ENCODE results near the gene VRK3.
A peak's percentile ranks its signal among the peaks of the same experiment; 100 is the strongest.

VRK3 gene

GRCh38 chr19:49988007-49988406, 37.2 kb downstream of the VRK3 start:
- Histone ChIP-seq H4K20me1 (ENCODE audit: insufficient read depth, low read length) (peaks cover 56% of the 10 kb centered on the region), H3K79me2 (ENCODE audit: insufficient read depth, low read length) (no peaks in the 10 kb centered on the region), H3K4me1 (ENCODE audit: insufficient read depth, low read length) (no peaks in the 10 kb centered on the region), H3K36me3 (ENCODE audit: insufficient read depth, low read length) (peaks cover 62% of the 10 kb centered on the region), H2AFZ (ENCODE audit: low read depth, low read length) (no peak overlapping the region), H3K27me3 (ENCODE audit: insufficient read depth, low read length, poor library complexity) (no peaks in the 10 kb centered on the region), H3K27ac (ENCODE audit: low read length) (no peak overlapping the region), H3K4me2 (ENCODE audit: insufficient read depth, low read length) (no peak overlapping the region), H3K4me3 (ENCODE audit: low read depth in 1 of 2, low read length in 2 of 2) (no peak overlapping the region), H3K9me3 (ENCODE audit: insufficient read depth, low read length, severe bottlenecking) (no peaks in the 10 kb centered on the region), H3K9ac (ENCODE audit: low read depth, low read length) (no peak overlapping the region)
- DNase-seq = no peak
- no peak for ATAC-seq (ENCODE audit: insufficient read depth, low read depth)
- TF ChIP-seq CTCF (IDR thresholded peaks at IDR 0.05; ENCODE audit: borderline replicate concordance, extremely low read depth, low read length, poor library complexity, severe bottlenecking) (no peak), EZH2 (IDR thresholded peaks at IDR 0.05; ENCODE audit: borderline replicate concordance, low read depth, low read length, severe bottlenecking) (no peak)

- no peak overlapping the region for H3K27ac ChIP-seq (ENCODE audit: low read length)
- no peak overlapping the region for H3K4me2 ChIP-seq (ENCODE audit: insufficient read depth, low read length)
- peak; percentile 25 for TF ChIP-seq CTCF (IDR thresholded peaks at IDR 0.05; ENCODE audit: borderline replicate concordance, extremely low read depth, low read length, poor library complexity, severe bottlenecking)
- no peak for TF ChIP-seq EZH2 (IDR thresholded peaks at IDR 0.05; ENCODE audit: borderline replicate concordance, low read depth, low read length, severe bottlenecking)
- H4K20me1 ChIP-seq (ENCODE audit: insufficient read depth, low read length) = peaks cover 56% of the 10 kb centered on the region
- H3K4me1 ChIP-seq (ENCODE audit: insufficient read depth, low read length) = no peaks in the 10 kb centered on the region
- no peak overlapping the region for H3K4me3 ChIP-seq (ENCODE audit: low read depth in 1 of 2, low read length in 2 of 2)
- no peaks in the 10 kb centered on the region for H3K27me3 ChIP-seq (ENCODE audit: insufficient read depth, low read length, poor library complexity)
- H3K79me2 ChIP-seq (ENCODE audit: insufficient read depth, low read length) = no peaks in the 10 kb centered on the region
- no peak overlapping the region for H3K9ac ChIP-seq (ENCODE audit: low read depth, low read length)
- H2AFZ ChIP-seq (ENCODE audit: low read depth, low read length) = no peak overlapping the region
- H3K36me3 ChIP-seq (ENCODE audit: insufficient read depth, low read length) = peaks cover 59% of the 10 kb centered on the region
- no peaks in the 10 kb centered on the region for H3K9me3 ChIP-seq (ENCODE audit: insufficient read depth, low read length, severe bottlenecking)
- peak; percentile 99 for DNase-seq
- ATAC-seq (ENCODE audit: insufficient read depth, low read depth) = peak; percentile 95
Measured at GRCh38 chr19:49987159-49987698, 37.9 kb downstream of the VRK3 start.

- no peak overlapping the region for H3K9ac ChIP-seq (ENCODE audit: low read depth, low read length)
- no peaks in the 10 kb centered on the region for H3K9me3 ChIP-seq (ENCODE audit: insufficient read depth, low read length, severe bottlenecking)
- no peak for ATAC-seq (ENCODE audit: insufficient read depth, low read depth)
- H3K27ac ChIP-seq (ENCODE audit: low read length) = no peak overlapping the region
- no peaks in the 10 kb centered on the region for H3K79me2 ChIP-seq (ENCODE audit: insufficient read depth, low read length)
- H3K36me3 ChIP-seq (ENCODE audit: insufficient read depth, low read length) = peaks cover 58% of the 10 kb centered on the region
- DNase-seq = no peak
- H3K4me1 ChIP-seq (ENCODE audit: insufficient read depth, low read length) = no peaks in the 10 kb centered on the region
- no peak overlapping the region for H3K4me3 ChIP-seq (ENCODE audit: low read depth in 1 of 2, low read length in 2 of 2)
- no peak overlapping the region for H3K4me2 ChIP-seq (ENCODE audit: insufficient read depth, low read length)
- peaks cover 56% of the 10 kb centered on the region for H4K20me1 ChIP-seq (ENCODE audit: insufficient read depth, low read length)
- H3K27me3 ChIP-seq (ENCODE audit: insufficient read depth, low read length, poor library complexity) = no peaks in the 10 kb centered on the region
- no peak for TF ChIP-seq CTCF (IDR thresholded peaks at IDR 0.05; ENCODE audit: borderline replicate concordance, extremely low read depth, low read length, poor library complexity, severe bottlenecking)
- TF ChIP-seq EZH2 (IDR thresholded peaks at IDR 0.05; ENCODE audit: borderline replicate concordance, low read depth, low read length, severe bottlenecking) = no peak
- no peak overlapping the region for H2AFZ ChIP-seq (ENCODE audit: low read depth, low read length)
Measured at GRCh38 chr19:49986354-49986753, 38.8 kb downstream of the VRK3 start.

- no peak overlapping the region for H3K4me2 ChIP-seq (ENCODE audit: insufficient read depth, low read length)
- H3K79me2 ChIP-seq (ENCODE audit: insufficient read depth, low read length) = no peaks in the 10 kb centered on the region
- peaks cover 53% of the 10 kb centered on the region for H3K36me3 ChIP-seq (ENCODE audit: insufficient read depth, low read length)
- ATAC-seq (ENCODE audit: insufficient read depth, low read depth) (no peak), DNase-seq (no peak)
- H3K4me3 ChIP-seq (ENCODE audit: low read depth in 1 of 2, low read length in 2 of 2) = no peak overlapping the region
- H2AFZ ChIP-seq (ENCODE audit: low read depth, low read length) = no peak overlapping the region
- no peaks in the 10 kb centered on the region for H3K9me3 ChIP-seq (ENCODE audit: insufficient read depth, low read length, severe bottlenecking)
- H3K4me1 ChIP-seq (ENCODE audit: insufficient read depth, low read length) = no peaks in the 10 kb centered on the region
- TF ChIP-seq CTCF (IDR thresholded peaks at IDR 0.05; ENCODE audit: borderline replicate concordance, extremely low read depth, low read length, poor library complexity, severe bottlenecking) (no peak), EZH2 (IDR thresholded peaks at IDR 0.05; ENCODE audit: borderline replicate concordance, low read depth, low read length, severe bottlenecking) (no peak)
- H3K27me3 ChIP-seq (ENCODE audit: insufficient read depth, low read length, poor library complexity) = no peaks in the 10 kb centered on the region
- no peak overlapping the region for H3K9ac ChIP-seq (ENCODE audit: low read depth, low read length)
- H4K20me1 ChIP-seq (ENCODE audit: insufficient read depth, low read length) = peaks cover 56% of the 10 kb centered on the region
- H3K27ac ChIP-seq (ENCODE audit: low read length) = no peak overlapping the region
Measured at GRCh38 chr19:49985871-49986270, 39.3 kb downstream of the VRK3 start.
